HG03039 (cell line): Measurements from ENCODE around the gene SEC61B.
"Not testable (repeated sequence)": the region's sequence is repeated elsewhere in the genome, so short reads cannot be mapped to it uniquely, and the experiment has no call there.

Experiments used
- ATAC-seq: cut with Tn5 transposase; IDR thresholded peaks from one replicate; pipeline ENCODE4 v1.9.1; 2021; ENCODE audit warnings: mild to moderate bottlenecking, moderate library complexity; ENCODE audit not compliant: unreplicated experiment

The SEC61B gene

GRCh38 chr9:99190597-99191283 is 31.3 kb upstream of the SEC61B start:
- no peak for ATAC-seq

GRCh38 chr9:99192786-99193465 is 29.2 kb upstream of the SEC61B start:
- ATAC-seq = no peak

- no peak for ATAC-seq
Observed at GRCh38 chr9:99193466-99193821, 28.6 kb upstream of the SEC61B start.

GRCh38 chr9:99196484-99196883 is 25.6 kb upstream of the SEC61B start:
- ATAC-seq = not testable (repeated sequence)

GRCh38 chr9:99197124-99197630 is 24.9 kb upstream of the SEC61B start:
- no peak for ATAC-seq

GRCh38 chr9:99197987-99198386 is 24.1 kb upstream of the SEC61B start:
- ATAC-seq = no peak

GRCh38 chr9:99199938-99200539 is 22.0 kb upstream of the SEC61B start:
- no peak for ATAC-seq

- ATAC-seq = no peak
Observed at GRCh38 chr9:99201603-99202002, 20.5 kb upstream of the SEC61B start.

- ATAC-seq = no peak
Observed at GRCh38 chr9:99210572-99210971, 11.5 kb upstream of the SEC61B start.

GRCh38 chr9:99211746-99212145 is 10.3 kb upstream of the SEC61B start:
- no peak for ATAC-seq

- no peak for ATAC-seq
Observed at GRCh38 chr9:99213197-99213596, 8.9 kb upstream of the SEC61B start.

- ATAC-seq = no peak
Observed at GRCh38 chr9:99216073-99216472, 6.0 kb upstream of the SEC61B start.

- ATAC-seq = no peak
Observed at GRCh38 chr9:99220011-99220410, 2.1 kb upstream of the SEC61B start.

GRCh38 chr9:99221266-99221620 is 839 bp upstream of the SEC61B start:
- no peak for ATAC-seq

GRCh38 chr9:99222416-99223270 is 561 bp downstream of the SEC61B start:
- ATAC-seq = peak; percentile 19

- ATAC-seq = no peak
Observed at GRCh38 chr9:99224445-99224844, 2.4 kb downstream of the SEC61B start.

- no peak for ATAC-seq
Observed at GRCh38 chr9:99226054-99226453, 4.0 kb downstream of the SEC61B start.

- ATAC-seq = no peak
Observed at GRCh38 chr9:99230206-99230605, 8.1 kb downstream of the SEC61B start.

GRCh38 chr9:99231711-99232110 is 9.6 kb downstream of the SEC61B start:
- no peak for ATAC-seq

- ATAC-seq = no peak
Observed at GRCh38 chr9:99234618-99235017, 12.5 kb downstream of the SEC61B start.

GRCh38 chr9:99235069-99235468 is 13.0 kb downstream of the SEC61B start:
- ATAC-seq = no peak
